Skin of body (tissue), 2 donors: Measurements from ENCODE around the gene PPP1CA. TPM values are rescaled to one million over a fixed set of nuclear protein-coding genes. Genes with fewer than 3 reads are reported as not detected.
"Not testable (repeated sequence)": the region's sequence is repeated elsewhere in the genome, so short reads cannot be mapped to it uniquely, and the experiment has no call there.

Experiments
- DNase-seq: peaks from one replicate; lab custom pipeline; 2025; lab: John Stamatoyannopoulos, UW
- total RNA-seq: library from RNA; depleted of rRNA; stranded (reverse); fragments of >200 nt; gene quantifications from one replicate; pipeline ENCODE4 v1.2.3, GENCODE V29; 2014

PPP1CA gene
- total RNA-seq, 1 donor from 2014 or later = 78.3 TPM

GRCh38 chr11:67404515-67405195 is 3.0 kb upstream of the PPP1CA start:
- no peak for DNase-seq

GRCh38 chr11:67403085-67403484 is 1.4 kb upstream of the PPP1CA start:
- DNase-seq = not testable (repeated sequence)

- not testable (repeated sequence) for DNase-seq
Observed at GRCh38 chr11:67402192-67402839, 658 bp upstream of the PPP1CA start.

- no peak for DNase-seq
Observed at GRCh38 chr11:67400942-67401494, 640 bp downstream of the PPP1CA start.

- DNase-seq = no peak
Observed at GRCh38 chr11:67400251-67400941, 1.3 kb downstream of the PPP1CA start.

- no peak for DNase-seq
Observed at GRCh38 chr11:67398661-67399563, 2.7 kb downstream of the PPP1CA start.

- DNase-seq = no peak
Observed at GRCh38 chr11:67397986-67398660, 3.5 kb downstream of the PPP1CA start.

GRCh38 chr11:67397536-67397935 is 4.1 kb downstream of the PPP1CA start:
- no peak for DNase-seq

- no peak for DNase-seq
Observed at GRCh38 chr11:67396587-67397389, 4.9 kb downstream of the PPP1CA start.

- DNase-seq = no peak
Observed at GRCh38 chr11:67396259-67396581, 5.4 kb downstream of the PPP1CA start.

- DNase-seq = no peak
Observed at GRCh38 chr11:67395555-67396258, 6.0 kb downstream of the PPP1CA start.

- no peak for DNase-seq
Observed at GRCh38 chr11:67393990-67394389, 7.7 kb downstream of the PPP1CA start.

- DNase-seq = no peak
Observed at GRCh38 chr11:67393437-67393836, 8.2 kb downstream of the PPP1CA start.

- DNase-seq = no peak
Observed at GRCh38 chr11:67392183-67392715, 9.4 kb downstream of the PPP1CA start.

- peak; percentile 90 for DNase-seq
Observed at GRCh38 chr11:67391304-67392182, 10.1 kb downstream of the PPP1CA start, which contains the start of gene RAD9A. Gene RAD9A (plus strand): TSS chr11:67391986. CDS start chr11:67392045, 59 bp downstream.

- DNase-seq = no peak
Observed at GRCh38 chr11:67390947-67391303, 10.7 kb downstream of the PPP1CA start.

- no peak for DNase-seq
Observed at GRCh38 chr11:67389477-67389876, 12.2 kb downstream of the PPP1CA start.

- DNase-seq = no peak
Observed at GRCh38 chr11:67387518-67387917, 14.1 kb downstream of the PPP1CA start.
